HCT116 (cell line): ENCODE results near the gene ERG.

Experiments
- CEBPB ChIP-seq: IDR thresholded peaks from 2 replicates; pipeline ENCODE4 v1.6.1; 2012; ENCODE audit warnings: low read depth
- EGR1 ChIP-seq: IDR thresholded peaks from 2 replicates; pipeline ENCODE4 v1.6.1; 2012; ENCODE audit warnings: low read depth
- EZH2 ChIP-seq: fragments of 200-600 bp; sonication (generic); IDR thresholded peaks from 2 replicates; pipeline ENCODE4 v1.6.1; 2017; ENCODE audit warnings: antibody characterized with exemption, mixed run types
- EZH2phosphoT487 ChIP-seq: fragments of 200-600 bp; IDR thresholded peaks from 2 replicates; pipeline ENCODE4 v1.6.1; 2018; ENCODE audit warnings: antibody characterized with exemption, borderline replicate concordance
- JUND ChIP-seq: IDR thresholded peaks from 2 replicates; pipeline ENCODE4 v1.6.1; 2012
- POLR2A ChIP-seq: IDR thresholded peaks from 2 replicates; pipeline ENCODE4 v1.7.0; 2011; ENCODE audit warnings: borderline replicate concordance; ENCODE audit not compliant: insufficient read depth, insufficient read length; ENCODE audit errors: extremely low read depth
- SIN3A ChIP-seq: IDR thresholded peaks from 2 replicates; pipeline ENCODE4 v1.6.1; 2012; ENCODE audit warnings: low read depth
- ZNF274 ChIP-seq: fragments of 200-500 bp; sonication (Bioruptor generic); IDR thresholded peaks from 2 replicates; pipeline ENCODE4 v1.6.1; 2014; ENCODE audit warnings: mild to moderate bottlenecking, low read depth, low read length, inconsistent platforms
- TF ChIP-seq, protein P1 (sequence below), 3 experiments: fragments of 200-600 bp in 1 of 3; sonication (generic) in 1 of 3; IDR thresholded peaks in 2 of 3; conservative IDR thresholded peaks in 1 of 3; 2 replicates each; pipeline ENCODE4 v1.5.1; 2012 to 2017; ENCODE audit warnings: low read depth in 2 of 3, low read length in 2 of 3, antibody characterized with exemption in 1 of 3, borderline replicate concordance in 1 of 3, control low read depth in 1 of 3, mild to moderate bottlenecking in 1 of 3, mixed read lengths in 1 of 3, mixed run types in 1 of 3, moderate library complexity in 1 of 3; ENCODE audit not compliant: insufficient read depth in 1 of 3
- TF ChIP-seq, protein P2 (sequence below): IDR thresholded peaks from 2 replicates; pipeline ENCODE4 v1.6.1; 2012
- TF ChIP-seq, protein P3 (sequence below): IDR thresholded peaks from 2 replicates; pipeline ENCODE4 v1.6.1; 2012; ENCODE audit warnings: low read depth
- TF ChIP-seq, protein P4 (sequence below): IDR thresholded peaks from 2 replicates; pipeline ENCODE4 v1.6.1; 2011; ENCODE audit warnings: mild to moderate bottlenecking, low read length, moderate library complexity; ENCODE audit not compliant: insufficient replicate concordance; ENCODE audit errors: extremely low read depth
- TF ChIP-seq, protein P5 (sequence below): IDR thresholded peaks from 2 replicates; pipeline ENCODE4 v1.6.1; 2012

DNA sequence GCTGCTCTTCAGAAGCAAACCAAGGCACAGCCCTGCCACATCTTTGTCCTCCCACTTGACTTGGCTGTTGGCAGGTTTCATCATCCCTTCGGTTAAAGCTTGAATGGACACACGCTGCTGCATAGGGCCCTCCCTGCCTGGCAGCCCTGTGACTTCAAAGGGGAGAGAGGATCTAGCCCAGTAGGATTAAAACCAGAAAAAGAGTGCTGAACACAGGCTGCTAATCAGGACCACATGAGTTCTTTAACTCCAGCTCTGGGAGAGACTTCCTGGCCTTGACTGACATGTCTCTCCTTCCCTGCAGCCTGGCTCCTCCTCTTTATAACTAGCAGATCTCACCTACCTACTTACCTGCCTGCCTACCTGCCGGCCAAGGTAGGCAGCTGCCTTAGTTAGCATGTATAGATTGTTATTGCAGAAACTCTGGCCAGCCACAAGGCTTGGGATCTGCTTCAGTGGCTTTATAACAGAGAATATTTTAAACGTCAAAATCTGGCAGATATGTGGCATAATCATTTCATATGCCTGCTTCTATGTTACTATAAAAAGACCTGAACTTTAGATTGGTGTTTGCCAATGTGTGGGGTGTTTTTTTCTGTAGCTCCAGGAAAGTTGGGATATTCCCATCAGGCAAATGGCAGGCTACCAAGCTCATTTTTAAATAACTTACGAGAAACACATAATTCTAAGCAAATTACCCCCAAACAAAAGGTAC lies 49.4 kb downstream of the ERG start:
- TF ChIP-seq EZH2phosphoT487 (no peak), EZH2 (no peak), JUND (no peak), CEBPB (no peak), POLR2A (no peak), SIN3A (no peak), EGR1 (no peak), ZNF274 (no peak)
- TF ChIP-seq, protein P1, sequence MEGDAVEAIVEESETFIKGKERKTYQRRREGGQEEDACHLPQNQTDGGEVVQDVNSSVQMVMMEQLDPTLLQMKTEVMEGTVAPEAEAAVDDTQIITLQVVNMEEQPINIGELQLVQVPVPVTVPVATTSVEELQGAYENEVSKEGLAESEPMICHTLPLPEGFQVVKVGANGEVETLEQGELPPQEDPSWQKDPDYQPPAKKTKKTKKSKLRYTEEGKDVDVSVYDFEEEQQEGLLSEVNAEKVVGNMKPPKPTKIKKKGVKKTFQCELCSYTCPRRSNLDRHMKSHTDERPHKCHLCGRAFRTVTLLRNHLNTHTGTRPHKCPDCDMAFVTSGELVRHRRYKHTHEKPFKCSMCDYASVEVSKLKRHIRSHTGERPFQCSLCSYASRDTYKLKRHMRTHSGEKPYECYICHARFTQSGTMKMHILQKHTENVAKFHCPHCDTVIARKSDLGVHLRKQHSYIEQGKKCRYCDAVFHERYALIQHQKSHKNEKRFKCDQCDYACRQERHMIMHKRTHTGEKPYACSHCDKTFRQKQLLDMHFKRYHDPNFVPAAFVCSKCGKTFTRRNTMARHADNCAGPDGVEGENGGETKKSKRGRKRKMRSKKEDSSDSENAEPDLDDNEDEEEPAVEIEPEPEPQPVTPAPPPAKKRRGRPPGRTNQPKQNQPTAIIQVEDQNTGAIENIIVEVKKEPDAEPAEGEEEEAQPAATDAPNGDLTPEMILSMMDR (IDR thresholded peaks at IDR 0.05 in 2 of 3, conservative IDR thresholded peaks at IDR 0.05 in 1 of 3; ENCODE audit: borderline replicate concordance in 1 of 3, insufficient read depth in 1 of 3, low read depth in 2 of 3, low read length in 2 of 3) = no peak
- TF ChIP-seq, protein P2, sequence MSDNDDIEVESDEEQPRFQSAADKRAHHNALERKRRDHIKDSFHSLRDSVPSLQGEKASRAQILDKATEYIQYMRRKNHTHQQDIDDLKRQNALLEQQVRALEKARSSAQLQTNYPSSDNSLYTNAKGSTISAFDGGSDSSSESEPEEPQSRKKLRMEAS = no peak
- TF ChIP-seq, protein P3, sequence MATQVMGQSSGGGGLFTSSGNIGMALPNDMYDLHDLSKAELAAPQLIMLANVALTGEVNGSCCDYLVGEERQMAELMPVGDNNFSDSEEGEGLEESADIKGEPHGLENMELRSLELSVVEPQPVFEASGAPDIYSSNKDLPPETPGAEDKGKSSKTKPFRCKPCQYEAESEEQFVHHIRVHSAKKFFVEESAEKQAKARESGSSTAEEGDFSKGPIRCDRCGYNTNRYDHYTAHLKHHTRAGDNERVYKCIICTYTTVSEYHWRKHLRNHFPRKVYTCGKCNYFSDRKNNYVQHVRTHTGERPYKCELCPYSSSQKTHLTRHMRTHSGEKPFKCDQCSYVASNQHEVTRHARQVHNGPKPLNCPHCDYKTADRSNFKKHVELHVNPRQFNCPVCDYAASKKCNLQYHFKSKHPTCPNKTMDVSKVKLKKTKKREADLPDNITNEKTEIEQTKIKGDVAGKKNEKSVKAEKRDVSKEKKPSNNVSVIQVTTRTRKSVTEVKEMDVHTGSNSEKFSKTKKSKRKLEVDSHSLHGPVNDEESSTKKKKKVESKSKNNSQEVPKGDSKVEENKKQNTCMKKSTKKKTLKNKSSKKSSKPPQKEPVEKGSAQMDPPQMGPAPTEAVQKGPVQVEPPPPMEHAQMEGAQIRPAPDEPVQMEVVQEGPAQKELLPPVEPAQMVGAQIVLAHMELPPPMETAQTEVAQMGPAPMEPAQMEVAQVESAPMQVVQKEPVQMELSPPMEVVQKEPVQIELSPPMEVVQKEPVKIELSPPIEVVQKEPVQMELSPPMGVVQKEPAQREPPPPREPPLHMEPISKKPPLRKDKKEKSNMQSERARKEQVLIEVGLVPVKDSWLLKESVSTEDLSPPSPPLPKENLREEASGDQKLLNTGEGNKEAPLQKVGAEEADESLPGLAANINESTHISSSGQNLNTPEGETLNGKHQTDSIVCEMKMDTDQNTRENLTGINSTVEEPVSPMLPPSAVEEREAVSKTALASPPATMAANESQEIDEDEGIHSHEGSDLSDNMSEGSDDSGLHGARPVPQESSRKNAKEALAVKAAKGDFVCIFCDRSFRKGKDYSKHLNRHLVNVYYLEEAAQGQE = no peak
- TF ChIP-seq, protein P4, sequence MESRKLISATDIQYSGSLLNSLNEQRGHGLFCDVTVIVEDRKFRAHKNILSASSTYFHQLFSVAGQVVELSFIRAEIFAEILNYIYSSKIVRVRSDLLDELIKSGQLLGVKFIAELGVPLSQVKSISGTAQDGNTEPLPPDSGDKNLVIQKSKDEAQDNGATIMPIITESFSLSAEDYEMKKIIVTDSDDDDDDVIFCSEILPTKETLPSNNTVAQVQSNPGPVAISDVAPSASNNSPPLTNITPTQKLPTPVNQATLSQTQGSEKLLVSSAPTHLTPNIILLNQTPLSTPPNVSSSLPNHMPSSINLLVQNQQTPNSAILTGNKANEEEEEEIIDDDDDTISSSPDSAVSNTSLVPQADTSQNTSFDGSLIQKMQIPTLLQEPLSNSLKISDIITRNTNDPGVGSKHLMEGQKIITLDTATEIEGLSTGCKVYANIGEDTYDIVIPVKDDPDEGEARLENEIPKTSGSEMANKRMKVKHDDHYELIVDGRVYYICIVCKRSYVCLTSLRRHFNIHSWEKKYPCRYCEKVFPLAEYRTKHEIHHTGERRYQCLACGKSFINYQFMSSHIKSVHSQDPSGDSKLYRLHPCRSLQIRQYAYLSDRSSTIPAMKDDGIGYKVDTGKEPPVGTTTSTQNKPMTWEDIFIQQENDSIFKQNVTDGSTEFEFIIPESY = no peak
- TF ChIP-seq, protein P5, sequence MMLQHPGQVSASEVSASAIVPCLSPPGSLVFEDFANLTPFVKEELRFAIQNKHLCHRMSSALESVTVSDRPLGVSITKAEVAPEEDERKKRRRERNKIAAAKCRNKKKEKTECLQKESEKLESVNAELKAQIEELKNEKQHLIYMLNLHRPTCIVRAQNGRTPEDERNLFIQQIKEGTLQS = no peak
